ELR (cell line): Measurements from ENCODE around the gene CDK9.
A peak's percentile ranks its signal among the peaks of the same experiment; 100 is the strongest.
"Not testable (repeated sequence)": the region's sequence is repeated elsewhere in the genome, so short reads cannot be mapped to it uniquely, and the experiment has no call there.

Experiments
- DNase-seq: peaks from one replicate; pipeline ENCODE4 v3.0.0-alpha.2; 2015; ENCODE audit warnings: low read depth

The CDK9 gene

GRCh38 chr9:127785933-127786772 lies at the start of gene CDK9:
Gene CDK9, plus strand, starts transcription at chr9:127786034. Its CDS starts 115 bp downstream, at chr9:127786149.
- peak; percentile 94 for DNase-seq

- DNase-seq = no peak
Observed at GRCh38 chr9:127738666-127739065, 47.2 kb upstream of the CDK9 start.

- DNase-seq = no peak
Observed at GRCh38 chr9:127739614-127740330, 46.1 kb upstream of the CDK9 start.

- DNase-seq = peak; percentile 85
Observed at GRCh38 chr9:127741831-127742434, 43.9 kb upstream of the CDK9 start.

GRCh38 chr9:127742435-127743088 lies 43.3 kb upstream of the CDK9 start:
- peak; percentile 97 for DNase-seq

GRCh38 chr9:127744398-127745110 lies 41.3 kb upstream of the CDK9 start:
- no peak for DNase-seq

GRCh38 chr9:127746959-127747569 lies 38.8 kb upstream of the CDK9 start:
- no peak for DNase-seq

GRCh38 chr9:127749090-127749787 lies 36.6 kb upstream of the CDK9 start:
- no peak for DNase-seq

GRCh38 chr9:127751269-127752054 lies 34.4 kb upstream of the CDK9 start:
- peak; percentile 34 for DNase-seq

GRCh38 chr9:127753148-127753547 lies 32.7 kb upstream of the CDK9 start:
- no peak for DNase-seq

- no peak for DNase-seq
Observed at GRCh38 chr9:127753622-127754021, 32.2 kb upstream of the CDK9 start.

- DNase-seq = peak; percentile 42
Observed at GRCh38 chr9:127754099-127755060, 31.5 kb upstream of the CDK9 start.

- DNase-seq = no peak
Observed at GRCh38 chr9:127755061-127756060, 30.5 kb upstream of the CDK9 start.

- DNase-seq = no peak
Observed at GRCh38 chr9:127756233-127756632, 29.6 kb upstream of the CDK9 start.

- not testable (repeated sequence) for DNase-seq
Observed at GRCh38 chr9:127756776-127757175, 29.1 kb upstream of the CDK9 start.

GRCh38 chr9:127758843-127759242 lies 27.0 kb upstream of the CDK9 start:
- no peak for DNase-seq

GRCh38 chr9:127761061-127761460 lies 24.8 kb upstream of the CDK9 start:
- DNase-seq = no peak
